Progenitor cell of endocrine pancreas (in vitro differentiated cells): ENCODE results near the gene REV1. TPM values are rescaled to one million over a fixed set of nuclear protein-coding genes. Genes with fewer than 3 reads are reported as not detected.

Experiments
- DNase-seq: peaks from one replicate; pipeline ENCODE4 v3.0.0; 2021; ENCODE audit warnings: low spot score; ENCODE audit not compliant: unreplicated experiment
- H3K27ac Mint-ChIP-seq: 2 replicates; pipeline ENCODE4 v1.8.0; 2021; ENCODE audit warnings: mild to moderate bottlenecking, moderate library complexity, mixed read lengths
- H3K27me3 Mint-ChIP-seq: 2 replicates; pipeline ENCODE4 v1.8.0; 2021; ENCODE audit warnings: mixed read lengths
- H3K36me3 Mint-ChIP-seq: 2 replicates; pipeline ENCODE4 v1.8.0; 2022; ENCODE audit warnings: mixed read lengths; ENCODE audit not compliant: insufficient read depth
- H3K4me1 Mint-ChIP-seq: 2 replicates; pipeline ENCODE4 v1.8.0; 2021; ENCODE audit warnings: low read depth, mixed read lengths
- H3K4me3 Mint-ChIP-seq: 2 replicates; pipeline ENCODE4 v1.8.0; 2021; ENCODE audit warnings: low read depth, mild to moderate bottlenecking, moderate library complexity, mixed read lengths
- H3K9me3 Mint-ChIP-seq: 2 replicates; pipeline ENCODE4 v1.8.0; 2021; ENCODE audit warnings: low read depth, mixed read lengths
- CTCF ChIP-seq: fragments of 200-600 bp; sonication (generic); IDR thresholded peaks from one replicate; pipeline ENCODE4 v1.5.0; 2021; ENCODE audit warnings: antibody characterized with exemption, mild to moderate bottlenecking; ENCODE audit not compliant: unreplicated experiment
- total RNA-seq: library from RNA; stranded (reverse); gene quantifications from 2 replicates; pipeline ENCODE4 v1.2.1, GENCODE V29; 2021

The REV1 gene
- total RNA-seq, 1 donor from 2014 or later: 53.7 TPM

GRCh38 chr2:99425022-99425421, 64.8 kb downstream of the REV1 start:
- H3K27ac Mint-ChIP-seq: no peak overlapping the region
- no peak for TF ChIP-seq CTCF
- DNase-seq: no peak

GRCh38 chr2:99424371-99424770, 65.4 kb downstream of the REV1 start:
- peaks cover 9% of the 10 kb centered on the region for H3K36me3 Mint-ChIP-seq

More at GRCh38 chr2:99425022-99425421, 64.8 kb downstream of the REV1 start:
- no peak overlapping the region for H3K4me3 Mint-ChIP-seq
- peaks cover 8% of the 10 kb centered on the region for H3K36me3 Mint-ChIP-seq
- H3K9me3 Mint-ChIP-seq: no peaks in the 10 kb centered on the region
- H3K27me3 Mint-ChIP-seq: no peaks in the 10 kb centered on the region
- H3K4me1 Mint-ChIP-seq: no peaks in the 10 kb centered on the region

GRCh38 chr2:99422599-99422998, 67.2 kb downstream of the REV1 start:
- Mint-ChIP-seq H3K4me3 (no peak overlapping the region), H3K4me1 (no peaks in the 10 kb centered on the region), H3K36me3 (peaks cover 14% of the 10 kb centered on the region), H3K27me3 (no peaks in the 10 kb centered on the region), H3K9me3 (no peaks in the 10 kb centered on the region), H3K27ac (no peak overlapping the region)
- TF ChIP-seq CTCF: no peak
- DNase-seq: no peak

More at GRCh38 chr2:99424371-99424770, 65.4 kb downstream of the REV1 start:
- TF ChIP-seq CTCF: no peak
- Mint-ChIP-seq H3K27me3 (no peaks in the 10 kb centered on the region), H3K4me3 (no peak overlapping the region), H3K27ac (no peak overlapping the region), H3K9me3 (no peaks in the 10 kb centered on the region), H3K4me1 (no peaks in the 10 kb centered on the region)
- no peak for DNase-seq

GRCh38 chr2:99421469-99421868, 68.3 kb downstream of the REV1 start:
- no peaks in the 10 kb centered on the region for H3K27me3 Mint-ChIP-seq
- no peak for DNase-seq
- no peak overlapping the region for H3K27ac Mint-ChIP-seq
- no peaks in the 10 kb centered on the region for H3K4me1 Mint-ChIP-seq
- H3K36me3 Mint-ChIP-seq: peaks cover 20% of the 10 kb centered on the region
- no peak for TF ChIP-seq CTCF
- H3K4me3 Mint-ChIP-seq: no peak overlapping the region
- H3K9me3 Mint-ChIP-seq: no peaks in the 10 kb centered on the region

- no peak for DNase-seq
- Mint-ChIP-seq H3K9me3 (no peaks in the 10 kb centered on the region), H3K27ac (no peak overlapping the region), H3K27me3 (no peaks in the 10 kb centered on the region), H3K4me3 (no peak overlapping the region), H3K4me1 (no peaks in the 10 kb centered on the region), H3K36me3 (peaks cover 22% of the 10 kb centered on the region)
- TF ChIP-seq CTCF: no peak
Observed at GRCh38 chr2:99420751-99421299, 69.0 kb downstream of the REV1 start.
